ENCODE measurements around the gene GMEB2.
A peak's percentile ranks its signal among the peaks of the same experiment; 100 is the strongest.
"Not testable (repeated sequence)": the region's sequence is repeated elsewhere in the genome, so short reads cannot be mapped to it uniquely, and the experiment has no call there.

Gene GMEB2

DNA sequence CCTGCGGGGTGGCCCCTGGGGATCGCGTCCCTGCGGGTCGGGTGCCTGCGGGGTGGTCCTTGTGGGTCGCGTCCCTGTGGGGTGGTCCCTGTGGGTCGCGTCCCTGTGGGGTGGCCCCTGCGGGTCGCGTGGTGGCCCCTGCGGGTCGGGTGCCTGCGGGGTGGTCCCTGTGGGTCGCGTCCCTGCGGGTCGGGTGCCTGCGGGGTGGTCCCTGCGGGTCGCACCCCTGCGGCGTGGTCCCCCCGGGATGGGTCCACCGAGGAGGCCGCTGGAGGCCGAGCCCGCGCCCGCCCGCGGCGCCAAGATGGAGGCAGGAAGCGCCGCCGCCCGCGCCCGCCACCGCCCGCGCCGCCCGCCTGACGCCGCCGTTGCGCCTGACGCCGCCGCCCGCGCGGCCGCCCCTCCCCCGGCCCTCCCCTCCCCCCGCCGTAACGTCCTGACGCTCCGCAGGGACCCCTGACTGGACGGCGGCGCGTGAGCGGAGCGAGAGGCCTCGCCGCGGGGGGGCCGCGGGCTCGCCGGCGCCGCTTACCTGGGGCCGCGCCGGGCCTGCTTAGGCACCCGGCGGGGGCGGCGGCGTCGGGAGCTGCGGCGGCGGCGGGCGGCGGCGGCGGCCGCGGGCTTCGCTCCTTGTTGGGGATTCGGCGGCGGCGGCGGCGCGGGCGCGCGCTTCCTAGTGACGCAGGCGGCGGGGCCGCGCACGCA is at the start of gene GMEB2:
GMEB2 (minus strand) TSS at position 678 of the 705 bp plus-strand sequence. CDS start 7,704 bp downstream, outside the sequence.
- DNase-seq, result peak in 51 of 56 donors; percentile 24 to 92 (median 78)

GRCh38 chr20:63675681-63676368 is 48.9 kb upstream of the GMEB2 start:
- peak in 1 of 56 donors; percentile 14 for DNase-seq

DNA sequence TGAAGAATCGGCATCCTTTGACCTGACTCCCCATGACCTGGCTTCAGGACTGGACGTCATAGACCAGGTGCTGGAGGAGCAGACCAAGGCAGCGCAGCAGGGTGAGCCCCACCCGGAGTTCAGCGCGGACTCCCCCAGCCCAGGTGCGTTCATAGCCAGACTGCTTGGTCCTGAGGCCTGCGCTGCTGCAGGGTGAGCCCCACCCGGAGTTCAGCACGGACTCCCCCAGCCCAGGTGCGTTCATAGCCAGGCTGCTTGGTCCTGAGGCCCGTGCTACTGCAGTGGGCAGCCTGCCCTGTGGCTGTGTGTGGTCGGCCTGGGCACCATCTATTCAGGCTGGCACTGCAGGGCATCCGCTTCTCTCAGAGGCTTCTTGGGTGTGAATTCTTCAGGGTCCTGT is 47.0 kb upstream of the GMEB2 start:
- no peak for DNase-seq

DNA sequence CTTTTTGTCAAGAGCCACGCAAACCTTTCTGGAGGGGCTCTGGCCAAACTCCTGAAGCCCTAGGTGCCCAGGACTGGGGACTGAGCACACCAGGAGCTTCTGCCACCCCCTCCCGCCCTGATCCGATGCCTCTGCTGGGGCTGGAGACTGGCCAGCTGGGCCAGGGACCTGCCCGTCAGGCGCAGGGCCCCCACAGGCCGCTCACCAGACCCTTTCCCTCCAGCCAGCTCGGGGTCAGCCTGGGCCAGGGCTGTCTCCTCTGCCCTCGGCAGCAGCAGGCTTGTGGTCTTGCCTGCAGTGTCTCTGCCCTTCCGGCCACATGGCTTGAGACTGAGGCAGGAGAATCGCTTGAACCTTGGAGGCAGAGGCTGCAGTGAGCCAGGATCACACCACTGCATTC is 45.8 kb upstream of the GMEB2 start:
- no peak for DNase-seq

GRCh38 chr20:63671695-63672094 is 44.8 kb upstream of the GMEB2 start:
- DNase-seq, result not testable (repeated sequence)

DNA sequence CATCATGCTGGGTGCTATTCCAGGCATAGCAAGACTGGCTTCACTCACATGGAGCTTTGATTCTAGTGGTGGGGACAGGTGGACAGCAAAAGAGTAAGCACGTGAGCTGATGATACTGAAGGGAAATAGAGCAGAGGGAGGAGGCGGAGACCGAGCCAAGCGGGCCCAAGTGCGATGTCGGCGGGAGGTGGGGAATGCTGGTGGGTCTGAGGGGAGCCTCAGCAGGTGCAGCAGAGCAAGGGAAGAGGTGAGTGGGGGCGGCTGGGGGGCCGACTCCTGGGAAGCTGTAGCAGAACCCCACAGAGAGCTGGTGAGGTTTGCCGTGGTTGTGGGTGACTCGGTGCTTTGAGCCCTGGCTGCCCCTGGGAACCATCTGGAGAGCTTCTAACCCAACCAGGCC is 41.5 kb upstream of the GMEB2 start:
- no peak for DNase-seq

GRCh38 chr20:63667858-63668257 is 41.0 kb upstream of the GMEB2 start:
- no peak for DNase-seq

DNA sequence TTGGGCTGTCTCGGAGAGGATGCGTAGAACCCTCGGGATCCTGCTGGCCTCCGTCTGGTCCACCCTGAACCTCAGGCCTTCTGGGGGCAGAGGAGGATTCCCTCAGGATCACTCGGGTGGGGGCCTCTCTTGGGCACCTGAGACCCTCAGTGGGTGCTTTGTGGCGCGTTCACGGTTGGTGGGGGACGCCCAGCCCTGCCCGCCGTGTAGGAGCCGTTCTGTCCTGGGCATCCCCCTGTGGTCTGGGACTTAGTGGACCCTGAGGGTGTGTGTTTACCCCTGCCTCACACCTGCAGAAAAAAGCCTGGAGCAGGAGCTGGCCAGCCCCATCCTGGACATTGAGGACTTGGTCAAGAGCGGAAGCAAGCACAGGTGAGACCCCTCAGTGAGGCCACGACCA is 38.8 kb upstream of the GMEB2 start:
- no peak for DNase-seq

DNA sequence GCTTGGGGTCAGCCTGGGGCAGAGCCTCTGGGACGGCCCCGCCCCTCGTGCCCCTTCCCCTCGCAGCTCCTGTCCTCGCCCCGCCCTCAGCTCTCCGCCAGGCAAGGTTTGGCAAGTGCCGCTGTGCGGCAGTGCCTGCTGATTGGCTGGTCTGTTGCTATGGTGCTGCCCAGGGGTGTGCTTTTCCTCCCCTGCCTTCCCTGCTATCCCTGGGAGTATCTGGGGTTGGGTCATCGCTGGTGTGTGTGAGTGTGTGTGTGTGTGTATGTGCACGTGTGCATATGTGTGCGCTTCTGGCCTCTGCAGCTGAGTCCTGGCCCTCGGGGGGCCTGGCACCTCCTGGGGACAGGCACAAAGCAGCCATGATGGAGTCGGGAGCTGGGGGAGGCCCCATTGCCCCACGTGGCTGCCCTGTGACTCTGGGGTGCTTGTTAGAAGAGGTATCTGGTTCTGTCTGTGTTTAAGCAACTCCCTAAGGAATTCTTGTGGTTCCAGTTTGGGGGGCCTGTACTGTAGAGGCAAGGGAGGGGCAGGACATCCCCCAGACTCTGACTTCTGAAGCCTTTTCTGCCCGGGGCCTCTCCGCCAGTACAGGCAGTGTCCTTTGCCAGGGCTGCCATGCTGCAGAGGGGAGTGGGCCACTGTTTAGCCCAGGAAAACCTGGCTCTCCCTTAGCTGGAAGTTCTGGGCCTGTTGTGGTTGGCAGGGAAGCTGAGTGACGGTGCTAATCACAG is 38.1 kb upstream of the GMEB2 start:
- DNase-seq, result peak in 36 of 56 donors; percentile 6 to 73 (median 49)

- DNase-seq, result no peak
Observed at GRCh38 chr20:63664143-63664851, 37.4 kb upstream of the GMEB2 start.

GRCh38 chr20:63663332-63664066 is 36.6 kb upstream of the GMEB2 start:
- no peak for DNase-seq

GRCh38 chr20:63662813-63663189 is 35.9 kb upstream of the GMEB2 start:
- DNase-seq, result no peak

DNA sequence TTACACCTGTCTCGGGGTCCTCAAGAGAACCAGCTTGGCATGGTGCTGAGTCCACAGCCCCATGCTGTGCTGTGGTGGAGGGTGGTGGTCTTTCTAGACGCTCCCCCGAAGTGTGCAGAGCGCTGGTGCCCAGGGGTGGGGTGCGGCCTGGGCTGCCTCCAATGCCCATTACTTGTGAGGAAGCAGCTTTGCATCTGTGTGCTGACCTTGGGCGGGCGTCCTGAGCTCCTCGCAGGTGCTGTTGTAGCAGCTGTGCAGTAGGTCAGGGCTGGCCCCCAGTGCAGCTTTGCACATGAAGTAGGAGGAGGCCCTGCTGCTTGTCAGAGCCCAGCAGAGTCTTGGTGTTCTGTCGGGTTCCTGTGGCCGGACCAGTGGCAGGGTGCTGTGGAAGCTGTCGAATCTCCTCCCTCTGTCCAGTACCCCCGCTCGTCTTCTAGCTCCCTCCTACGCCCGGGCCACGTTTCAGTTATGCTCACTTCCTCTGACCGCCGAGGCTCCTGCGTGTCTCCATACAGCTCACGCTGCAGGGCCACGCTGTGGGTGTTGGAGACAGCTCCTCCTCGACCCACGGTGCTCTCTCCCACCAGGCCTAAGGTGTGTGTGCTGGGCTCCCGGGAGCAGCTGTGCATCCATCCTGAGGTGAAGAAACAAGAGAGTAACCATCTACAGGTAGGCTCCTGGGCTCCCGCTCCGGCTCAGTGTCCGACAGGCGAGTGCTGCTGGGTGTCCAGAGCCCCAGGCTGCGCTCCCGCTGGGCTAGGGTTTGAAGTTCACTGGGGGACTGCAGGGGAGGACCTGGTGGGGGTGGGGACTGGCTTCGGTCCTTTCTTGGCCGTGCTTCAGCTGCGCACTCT is 35.3 kb upstream of the GMEB2 start:
- no peak for DNase-seq

GRCh38 chr20:63661108-63661507 is 34.2 kb upstream of the GMEB2 start:
- DNase-seq, result no peak

GRCh38 chr20:63660622-63661021 is 33.7 kb upstream of the GMEB2 start:
- no peak for DNase-seq

DNA sequence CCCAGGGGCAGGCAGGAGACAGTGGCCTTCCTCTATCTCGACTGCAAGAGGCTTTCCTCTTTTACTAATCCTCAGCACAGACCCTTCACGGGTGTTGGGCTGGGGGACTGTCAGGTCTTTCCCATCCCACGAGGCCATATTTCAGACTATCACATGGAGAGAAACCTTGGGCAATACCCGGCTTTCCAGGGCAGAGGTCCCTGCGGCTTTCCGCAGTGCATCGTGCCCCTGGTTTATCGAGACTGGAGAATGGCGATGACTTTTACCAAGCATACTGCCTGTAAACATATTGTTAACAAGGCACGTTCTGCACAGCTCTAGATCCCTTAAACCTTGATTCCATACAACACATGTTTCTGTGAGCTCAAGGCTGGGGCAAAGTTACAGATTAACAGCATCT is 33.3 kb upstream of the GMEB2 start:
- DNase-seq, result not testable (repeated sequence)

DNA sequence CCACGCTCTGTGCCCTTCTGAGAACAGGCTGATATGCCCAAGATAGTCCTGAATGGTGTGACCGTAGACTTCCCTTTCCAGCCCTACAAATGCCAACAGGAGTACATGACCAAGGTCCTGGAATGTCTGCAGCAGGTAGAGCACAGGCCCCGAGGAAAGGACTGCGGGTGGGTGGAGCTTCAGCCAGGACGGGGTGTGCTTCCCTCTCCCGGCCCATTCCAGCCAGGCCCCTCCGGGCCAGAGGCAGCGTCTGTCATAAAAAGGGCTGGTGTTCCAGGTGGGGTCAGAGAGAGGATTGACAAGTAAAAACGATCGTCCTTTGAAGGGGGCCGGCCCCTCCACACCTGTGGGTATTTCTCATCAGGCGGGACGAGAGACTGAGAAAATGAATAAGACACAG is 32.5 kb upstream of the GMEB2 start:
- DNase-seq, result no peak

GRCh38 chr20:63658749-63659187 is 31.9 kb upstream of the GMEB2 start:
- DNase-seq, result peak in 4 of 56 donors; percentile 55 to 65 (median 60)

GRCh38 chr20:63657937-63658748 is 31.2 kb upstream of the GMEB2 start, which contains the start of gene RTEL1:
Gene RTEL1 (plus strand): TSS chr20:63658312. CDS start chr20:63659403, 1,091 bp downstream.
- peak; percentile 67 to 99 (median 92) for DNase-seq
